ENCODE data around the gene ARHGEF16.

- TF ChIP-seq POLR2A (IDR thresholded peaks at IDR 0.05) (no peak), CTCF (IDR thresholded peaks at IDR 0.05 in 8 of 11, conservative IDR thresholded peaks at IDR 0.05 in 3 of 11) (no peak), POLR2AphosphoS5 (IDR thresholded peaks at IDR 0.05) (no peak)
Observed at GRCh38 chr1:3405491-3405890, 49.0 kb upstream of the ARHGEF16 start.

All from spleen (tissue), 7 donors.